Endothelial cell of umbilical vein (primary cell): Measurements from ENCODE around the gene HOXA3. TPM values are rescaled to one million over a fixed set of nuclear protein-coding genes. Genes with fewer than 3 reads are reported as not detected.

Experiments
- BruUV-seq: library from RNA; stranded (reverse); fragments of 400-500 nt; replicated peaks from 2 replicates; lab custom pipeline; 2021; lab: Mats Ljungman, UMichigan
- CTCF ChIA-PET: fragments of 300-600, 350-600 bp; sonication (Branson Sonifier 250); formaldehyde crosslinking; loops from one replicate; lab custom pipeline; 2021; ENCODE audit warnings: antibody characterized with exemption, inconsistent platforms; lab: Charles Lee
- POLR2A ChIA-PET: fragments of 300-600, 350-600 bp; sonication (Branson Sonifier 250); formaldehyde crosslinking; loops from one replicate; lab custom pipeline; 2021; ENCODE audit warnings: antibody characterized with exemption, inconsistent platforms; lab: Charles Lee
- DNase-seq: peaks from one replicate; pipeline ENCODE4 v3.0.0-alpha.2; 2011; ENCODE audit warnings: low read depth, low spot score
- FAIRE-seq: peaks from 2 replicates; lab custom pipeline; 2011; peaks lifted over from hg19 to GRCh38; lab: Jason Lieb, UNC
- H2AFZ ChIP-seq: 2 replicates; pipeline ENCODE4 v1.6.0; 2012; ENCODE audit warnings: low read depth, low read length, control low read depth, inconsistent platforms
- H3K27ac ChIP-seq: 2 replicates; pipeline ENCODE4 v1.5.1; 2011; ENCODE audit warnings: low read depth, mild to moderate bottlenecking, control low read depth, low read length, moderate library complexity; ENCODE audit not compliant: insufficient read depth
- H3K27me3 ChIP-seq, 2 experiments: 2 replicates each; pipeline versions ENCODE4 v1.6.0 to v1.6.1; 2011; ENCODE audit warnings: low read length in 2 of 2, mixed read lengths in 1 of 2; ENCODE audit not compliant: control insufficient read depth in 2 of 2, insufficient read depth in 2 of 2
- H3K36me3 ChIP-seq, 2 experiments: 2 replicates in 1 of 2; 3 replicates in 1 of 2; pipeline ENCODE4 v1.5.1; 2011; ENCODE audit warnings: low read length in 2 of 2, mild to moderate bottlenecking in 1 of 2, moderate library complexity in 1 of 2; ENCODE audit not compliant: control insufficient read depth in 2 of 2, insufficient read depth in 2 of 2; ENCODE audit errors: extremely low read depth in 1 of 2
- H3K4me1 ChIP-seq: 3 replicates; pipeline ENCODE4 v1.5.1; 2011; ENCODE audit warnings: mild to moderate bottlenecking, low read length; ENCODE audit not compliant: control insufficient read depth, insufficient read depth; ENCODE audit errors: extremely low read depth
- H3K4me2 ChIP-seq: 2 replicates; pipeline ENCODE4 v1.6.1; 2011; ENCODE audit warnings: low read length, control low read depth, mixed read lengths; ENCODE audit not compliant: insufficient read depth
- H3K4me3 ChIP-seq, 3 experiments: fragments of 200-600 bp in 1 of 3; sonication (generic), shearing (Covaris generic) in 1 of 3; replicated peaks in 1 of 3; 2 replicates each; pipeline ENCODE4 v1.5.1; 2011 to 2016; ENCODE audit warnings: control low read depth in 3 of 3, low read length in 3 of 3, mild to moderate bottlenecking in 2 of 3, inconsistent platforms in 1 of 3, low read depth in 1 of 3, moderate library complexity in 1 of 3; ENCODE audit not compliant: insufficient read depth in 1 of 3
- H3K79me2 ChIP-seq: 2 replicates; pipeline ENCODE4 v1.6.0; 2012; ENCODE audit warnings: low read length, inconsistent platforms; ENCODE audit not compliant: control insufficient read depth, insufficient read depth
- H3K9ac ChIP-seq: replicated peaks from 2 replicates; pipeline ENCODE3; 2011; ENCODE audit warnings: low read length, control low read depth; ENCODE audit not compliant: insufficient read depth; ENCODE audit errors: extremely low read depth
- H3K9me1 ChIP-seq: replicated peaks from 3 replicates; pipeline ENCODE4 v1.6.0; 2011; ENCODE audit warnings: mild to moderate bottlenecking, low read length; ENCODE audit not compliant: control insufficient read depth, insufficient read depth; ENCODE audit errors: extremely low read depth
- H3K9me3 ChIP-seq: replicated peaks from 2 replicates; pipeline ENCODE4 v1.5.1; 2012; ENCODE audit warnings: low read length, inconsistent platforms; ENCODE audit not compliant: control insufficient read depth, insufficient read depth
- H4K20me1 ChIP-seq: replicated peaks from 2 replicates; pipeline ENCODE3; 2011; ENCODE audit warnings: mild to moderate bottlenecking, low read length; ENCODE audit not compliant: control insufficient read depth, insufficient read depth; ENCODE audit errors: extremely low read depth
- EZH2 ChIP-seq: IDR thresholded peaks from 2 replicates; pipeline ENCODE4 v1.6.1; 2012; ENCODE audit warnings: borderline replicate concordance, low read depth, mild to moderate bottlenecking, moderate library complexity, low read length, inconsistent platforms; ENCODE audit not compliant: severe bottlenecking
- FOS ChIP-seq: IDR thresholded peaks from 2 replicates; pipeline ENCODE4 v1.6.1; 2011; ENCODE audit warnings: mild to moderate bottlenecking, low read length, moderate library complexity, borderline replicate concordance; ENCODE audit not compliant: insufficient read depth
- GATA2 ChIP-seq: IDR thresholded peaks from 2 replicates; pipeline ENCODE4 v1.7.0; 2011; ENCODE audit warnings: low read depth, mild to moderate bottlenecking, moderate library complexity, mixed read lengths, low read length; ENCODE audit not compliant: insufficient read length, insufficient read depth
- JUN ChIP-seq: IDR thresholded peaks from 2 replicates; pipeline ENCODE4 v1.6.1; 2011; ENCODE audit warnings: borderline replicate concordance, low read depth; ENCODE audit not compliant: insufficient read length, insufficient read depth
- MYC ChIP-seq: IDR thresholded peaks from one replicate; pipeline ENCODE4 v1.6.1; 2011; ENCODE audit warnings: mild to moderate bottlenecking, low read depth, low read length
- POLR2A ChIP-seq: IDR thresholded peaks from 2 replicates; pipeline ENCODE4 v1.6.1; 2012; ENCODE audit warnings: low read depth, mild to moderate bottlenecking, control low read depth, low read length
- POLR2AphosphoS5 ChIP-seq: IDR thresholded peaks from 2 replicates; pipeline ENCODE4 v1.6.1; 2012; ENCODE audit warnings: low read depth, mild to moderate bottlenecking, control low read depth, low read length, moderate library complexity; ENCODE audit not compliant: insufficient read depth
- dilution Hi-C: fragments of 300-500 bp; cut with MboI; formaldehyde crosslinking; loops from one replicate; pipeline ENCODE4 v1.15.0; 2019; ENCODE audit warnings: low sequenced_read_pairs; ENCODE audit not compliant: extremely low pct_ligation_motif_present
- intact Hi-C: fragments of 100-400 bp; cut with micrococcal nuclease; formaldehyde crosslinking; loops from one replicate; pipeline ENCODE4 v1.10.0; 2022
- polyA plus RNA-seq, 4 experiments: library from polyadenylated mRNA; depleted of rRNA in 3 of 4; stranded (reverse) in 3 of 4; unstranded in 1 of 4; fragments of >200 nt; gene quantifications; 2 replicates each; pipeline versions ENCODE4 v1.2.1 to v1.2.3, GENCODE V29; 2011 to 2012; ENCODE audit warnings: missing spikeins in 1 of 4
- total RNA-seq: library from RNA; stranded (reverse); gene quantifications from 2 replicates; pipeline ENCODE4 v1.2.3, GENCODE V29; 2021
- TF ChIP-seq, protein P1 (sequence below): IDR thresholded peaks from 2 replicates; pipeline ENCODE4 v1.6.1; 2011; ENCODE audit not compliant: insufficient read depth, insufficient read length
- TF ChIP-seq, protein P2 (sequence below), 2 donors: IDR thresholded peaks; 1 replicate in 1 of 2; 2 replicates in 1 of 2; pipeline ENCODE4 v1.5.1; 2011; ENCODE audit warnings: low read length in 2 of 2, mild to moderate bottlenecking in 2 of 2, moderate library complexity in 2 of 2, control low read depth in 1 of 2, inconsistent platforms in 1 of 2, low read depth in 1 of 2; ENCODE audit not compliant: insufficient read depth in 1 of 2; ENCODE audit errors: extremely low read depth in 1 of 2

The HOXA3 gene
- total and polyA plus RNA-seq, 2 donors (not counting 3 experiments of a cell fraction or from before 2014, with no cell fraction given) = 4.7 to 14.0 TPM

GRCh38 chr7:27126596-27127327, 25.6 kb downstream of the HOXA3 start:
- FAIRE-seq (no peak), DNase-seq (no peak)
- dilution Hi-C loops (no loop called here), intact Hi-C loops (no loop called here)
- BruUV-seq = no TSS peak
- peaks cover 0 to 11% of the 10 kb centered on the region in 2 experiments for H3K36me3 ChIP-seq
- H3K9me3 ChIP-seq = no peaks in the 10 kb centered on the region
- no peak overlapping the region for H2AFZ ChIP-seq
- no peak overlapping the region for H3K9ac ChIP-seq
- H3K4me1 ChIP-seq = peaks cover 66% of the 10 kb centered on the region
- H3K4me2 ChIP-seq = no peak overlapping the region
- H4K20me1 ChIP-seq = no peaks in the 10 kb centered on the region
- H3K4me3 ChIP-seq = no peak overlapping the region
- TF ChIP-seq MYC = no peak
- TF ChIP-seq POLR2AphosphoS5 = no peak
- no peak for TF ChIP-seq EZH2
- TF ChIP-seq, protein P1, sequence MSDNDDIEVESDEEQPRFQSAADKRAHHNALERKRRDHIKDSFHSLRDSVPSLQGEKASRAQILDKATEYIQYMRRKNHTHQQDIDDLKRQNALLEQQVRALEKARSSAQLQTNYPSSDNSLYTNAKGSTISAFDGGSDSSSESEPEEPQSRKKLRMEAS = no peak
- TF ChIP-seq JUN = no peak
- no peak for TF ChIP-seq FOS
- TF ChIP-seq, protein P2, sequence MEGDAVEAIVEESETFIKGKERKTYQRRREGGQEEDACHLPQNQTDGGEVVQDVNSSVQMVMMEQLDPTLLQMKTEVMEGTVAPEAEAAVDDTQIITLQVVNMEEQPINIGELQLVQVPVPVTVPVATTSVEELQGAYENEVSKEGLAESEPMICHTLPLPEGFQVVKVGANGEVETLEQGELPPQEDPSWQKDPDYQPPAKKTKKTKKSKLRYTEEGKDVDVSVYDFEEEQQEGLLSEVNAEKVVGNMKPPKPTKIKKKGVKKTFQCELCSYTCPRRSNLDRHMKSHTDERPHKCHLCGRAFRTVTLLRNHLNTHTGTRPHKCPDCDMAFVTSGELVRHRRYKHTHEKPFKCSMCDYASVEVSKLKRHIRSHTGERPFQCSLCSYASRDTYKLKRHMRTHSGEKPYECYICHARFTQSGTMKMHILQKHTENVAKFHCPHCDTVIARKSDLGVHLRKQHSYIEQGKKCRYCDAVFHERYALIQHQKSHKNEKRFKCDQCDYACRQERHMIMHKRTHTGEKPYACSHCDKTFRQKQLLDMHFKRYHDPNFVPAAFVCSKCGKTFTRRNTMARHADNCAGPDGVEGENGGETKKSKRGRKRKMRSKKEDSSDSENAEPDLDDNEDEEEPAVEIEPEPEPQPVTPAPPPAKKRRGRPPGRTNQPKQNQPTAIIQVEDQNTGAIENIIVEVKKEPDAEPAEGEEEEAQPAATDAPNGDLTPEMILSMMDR (IDR thresholded peaks at IDR 0.05; ENCODE audit: extremely low read depth in 1 of 2, insufficient read depth in 1 of 2, low read depth in 1 of 2, low read length in 2 of 2) = no peak
- TF ChIP-seq POLR2A = no peak
- TF ChIP-seq GATA2 = no peak
- no peak overlapping the region for H3K27ac ChIP-seq
- ChIA-PET CTCF (interaction anchor here (0.8 to 0.9 kb wide), 2 partner anchors 10 to 273 kb away, joined by 3 to 4 read pairs; no protein-coding TSS in a partner anchor), POLR2A (no interaction called here)
- peaks cover 61% of the 10 kb centered on the region for H3K79me2 ChIP-seq
- H3K27me3 ChIP-seq = no peaks in the 10 kb centered on the region
- no peaks in the 10 kb centered on the region for H3K9me1 ChIP-seq
